Measurements from ENCODE around the gene PLXNA2. TPM values are rescaled to one million over a fixed set of nuclear protein-coding genes. Genes with fewer than 3 reads are reported as not detected.

PLXNA2 gene
- total and polyA plus RNA-seq, 2 of the 8 experiments (the other 6 are each of a cell fraction or from before 2014, with no cell fraction given), result 0.33 to 1.5 TPM

- TF ChIP-seq, protein P1, sequence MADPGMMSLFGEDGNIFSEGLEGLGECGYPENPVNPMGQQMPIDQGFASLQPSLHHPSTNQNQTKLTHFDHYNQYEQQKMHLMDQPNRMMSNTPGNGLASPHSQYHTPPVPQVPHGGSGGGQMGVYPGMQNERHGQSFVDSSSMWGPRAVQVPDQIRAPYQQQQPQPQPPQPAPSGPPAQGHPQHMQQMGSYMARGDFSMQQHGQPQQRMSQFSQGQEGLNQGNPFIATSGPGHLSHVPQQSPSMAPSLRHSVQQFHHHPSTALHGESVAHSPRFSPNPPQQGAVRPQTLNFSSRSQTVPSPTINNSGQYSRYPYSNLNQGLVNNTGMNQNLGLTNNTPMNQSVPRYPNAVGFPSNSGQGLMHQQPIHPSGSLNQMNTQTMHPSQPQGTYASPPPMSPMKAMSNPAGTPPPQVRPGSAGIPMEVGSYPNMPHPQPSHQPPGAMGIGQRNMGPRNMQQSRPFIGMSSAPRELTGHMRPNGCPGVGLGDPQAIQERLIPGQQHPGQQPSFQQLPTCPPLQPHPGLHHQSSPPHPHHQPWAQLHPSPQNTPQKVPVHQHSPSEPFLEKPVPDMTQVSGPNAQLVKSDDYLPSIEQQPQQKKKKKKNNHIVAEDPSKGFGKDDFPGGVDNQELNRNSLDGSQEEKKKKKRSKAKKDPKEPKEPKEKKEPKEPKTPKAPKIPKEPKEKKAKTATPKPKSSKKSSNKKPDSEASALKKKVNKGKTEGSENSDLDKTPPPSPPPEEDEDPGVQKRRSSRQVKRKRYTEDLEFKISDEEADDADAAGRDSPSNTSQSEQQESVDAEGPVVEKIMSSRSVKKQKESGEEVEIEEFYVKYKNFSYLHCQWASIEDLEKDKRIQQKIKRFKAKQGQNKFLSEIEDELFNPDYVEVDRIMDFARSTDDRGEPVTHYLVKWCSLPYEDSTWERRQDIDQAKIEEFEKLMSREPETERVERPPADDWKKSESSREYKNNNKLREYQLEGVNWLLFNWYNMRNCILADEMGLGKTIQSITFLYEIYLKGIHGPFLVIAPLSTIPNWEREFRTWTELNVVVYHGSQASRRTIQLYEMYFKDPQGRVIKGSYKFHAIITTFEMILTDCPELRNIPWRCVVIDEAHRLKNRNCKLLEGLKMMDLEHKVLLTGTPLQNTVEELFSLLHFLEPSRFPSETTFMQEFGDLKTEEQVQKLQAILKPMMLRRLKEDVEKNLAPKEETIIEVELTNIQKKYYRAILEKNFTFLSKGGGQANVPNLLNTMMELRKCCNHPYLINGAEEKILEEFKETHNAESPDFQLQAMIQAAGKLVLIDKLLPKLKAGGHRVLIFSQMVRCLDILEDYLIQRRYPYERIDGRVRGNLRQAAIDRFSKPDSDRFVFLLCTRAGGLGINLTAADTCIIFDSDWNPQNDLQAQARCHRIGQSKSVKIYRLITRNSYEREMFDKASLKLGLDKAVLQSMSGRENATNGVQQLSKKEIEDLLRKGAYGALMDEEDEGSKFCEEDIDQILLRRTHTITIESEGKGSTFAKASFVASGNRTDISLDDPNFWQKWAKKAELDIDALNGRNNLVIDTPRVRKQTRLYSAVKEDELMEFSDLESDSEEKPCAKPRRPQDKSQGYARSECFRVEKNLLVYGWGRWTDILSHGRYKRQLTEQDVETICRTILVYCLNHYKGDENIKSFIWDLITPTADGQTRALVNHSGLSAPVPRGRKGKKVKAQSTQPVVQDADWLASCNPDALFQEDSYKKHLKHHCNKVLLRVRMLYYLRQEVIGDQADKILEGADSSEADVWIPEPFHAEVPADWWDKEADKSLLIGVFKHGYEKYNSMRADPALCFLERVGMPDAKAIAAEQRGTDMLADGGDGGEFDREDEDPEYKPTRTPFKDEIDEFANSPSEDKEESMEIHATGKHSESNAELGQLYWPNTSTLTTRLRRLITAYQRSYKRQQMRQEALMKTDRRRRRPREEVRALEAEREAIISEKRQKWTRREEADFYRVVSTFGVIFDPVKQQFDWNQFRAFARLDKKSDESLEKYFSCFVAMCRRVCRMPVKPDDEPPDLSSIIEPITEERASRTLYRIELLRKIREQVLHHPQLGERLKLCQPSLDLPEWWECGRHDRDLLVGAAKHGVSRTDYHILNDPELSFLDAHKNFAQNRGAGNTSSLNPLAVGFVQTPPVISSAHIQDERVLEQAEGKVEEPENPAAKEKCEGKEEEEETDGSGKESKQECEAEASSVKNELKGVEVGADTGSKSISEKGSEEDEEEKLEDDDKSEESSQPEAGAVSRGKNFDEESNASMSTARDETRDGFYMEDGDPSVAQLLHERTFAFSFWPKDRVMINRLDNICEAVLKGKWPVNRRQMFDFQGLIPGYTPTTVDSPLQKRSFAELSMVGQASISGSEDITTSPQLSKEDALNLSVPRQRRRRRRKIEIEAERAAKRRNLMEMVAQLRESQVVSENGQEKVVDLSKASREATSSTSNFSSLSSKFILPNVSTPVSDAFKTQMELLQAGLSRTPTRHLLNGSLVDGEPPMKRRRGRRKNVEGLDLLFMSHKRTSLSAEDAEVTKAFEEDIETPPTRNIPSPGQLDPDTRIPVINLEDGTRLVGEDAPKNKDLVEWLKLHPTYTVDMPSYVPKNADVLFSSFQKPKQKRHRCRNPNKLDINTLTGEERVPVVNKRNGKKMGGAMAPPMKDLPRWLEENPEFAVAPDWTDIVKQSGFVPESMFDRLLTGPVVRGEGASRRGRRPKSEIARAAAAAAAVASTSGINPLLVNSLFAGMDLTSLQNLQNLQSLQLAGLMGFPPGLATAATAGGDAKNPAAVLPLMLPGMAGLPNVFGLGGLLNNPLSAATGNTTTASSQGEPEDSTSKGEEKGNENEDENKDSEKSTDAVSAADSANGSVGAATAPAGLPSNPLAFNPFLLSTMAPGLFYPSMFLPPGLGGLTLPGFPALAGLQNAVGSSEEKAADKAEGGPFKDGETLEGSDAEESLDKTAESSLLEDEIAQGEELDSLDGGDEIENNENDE (IDR thresholded peaks at IDR 0.05; ENCODE audit: insufficient replicate concordance, low read length), result no peak
These were observed 116.9 kb downstream of the PLXNA2 start (continued) for GRCh38 chr1:208127284-208127683.
